ENCODE measurements around the gene ALG1.

GRCh38 chr16:5046914-5047313 is 24.7 kb upstream of the ALG1 start:
- no peak for TF ChIP-seq CTCF (optimal IDR thresholded peaks at IDR 0.05 in 1 of 3, IDR thresholded peaks at IDR 0.05 in 1 of 3, conservative IDR thresholded peaks at IDR 0.05 in 1 of 3; ENCODE audit: extremely low read depth in 1 of 3, insufficient read depth in 2 of 3, low read length in 3 of 3)
- no peak for TF ChIP-seq EZH2 (IDR thresholded peaks at IDR 0.05; ENCODE audit: low read length)

Measured in keratinocyte (primary cell).